Parathyroid adenoma (tissue), 2 donors: ENCODE measurements around the gene ADCY1.

Source experiments
- H2AFZ ChIP-seq: fragments of 300-600 bp; sonication (generic); one replicate; pipeline ENCODE4 v1.7.0; 2017; ENCODE audit warnings: antibody characterized with exemption, mild to moderate bottlenecking
- H3K27ac ChIP-seq: fragments of 300-600 bp; sonication (generic); one replicate; pipeline ENCODE4 v1.7.0; 2017
- H3K27me3 ChIP-seq: fragments of 300-600 bp; sonication (generic); one replicate; pipeline ENCODE4 v1.7.0; 2017; ENCODE audit warnings: low read length; ENCODE audit not compliant: control insufficient read depth, insufficient read depth
- H3K36me3 ChIP-seq: fragments of 300-600 bp; sonication (generic); one replicate; pipeline ENCODE4 v1.7.0; 2017; ENCODE audit warnings: low read length; ENCODE audit not compliant: control insufficient read depth, insufficient read depth
- H3K4me1 ChIP-seq: fragments of 300-600 bp; sonication (generic); one replicate; pipeline ENCODE4 v1.7.0; 2017; ENCODE audit warnings: control low read depth
- H3K4me2 ChIP-seq: fragments of 300-600 bp; sonication (generic); one replicate; pipeline ENCODE4 v1.7.0; 2017; ENCODE audit warnings: low read length
- H3K4me3 ChIP-seq: fragments of 300-600 bp; sonication (generic); one replicate; pipeline ENCODE4 v1.7.0; 2017; ENCODE audit warnings: low read depth, low read length
- H3K79me2 ChIP-seq: fragments of 300-600 bp; sonication (generic); one replicate; pipeline ENCODE4 v1.7.0; 2017; ENCODE audit warnings: control low read depth
- H3K9ac ChIP-seq: fragments of 300-600 bp; sonication (generic); one replicate; pipeline ENCODE4 v1.7.0; 2017; ENCODE audit warnings: mild to moderate bottlenecking
- H3K9me3 ChIP-seq: fragments of 300-600 bp; sonication (generic); one replicate; pipeline ENCODE4 v1.7.0; 2017; ENCODE audit warnings: low read length; ENCODE audit not compliant: control insufficient read depth
- CTCF ChIP-seq: fragments of 300-600 bp; sonication (generic); IDR thresholded peaks from one replicate; pipeline ENCODE4 v1.7.0; 2017; ENCODE audit warnings: antibody characterized with exemption, mild to moderate bottlenecking
- donor health status: primary hyperparathyroidism.

Gene ADCY1

DNA sequence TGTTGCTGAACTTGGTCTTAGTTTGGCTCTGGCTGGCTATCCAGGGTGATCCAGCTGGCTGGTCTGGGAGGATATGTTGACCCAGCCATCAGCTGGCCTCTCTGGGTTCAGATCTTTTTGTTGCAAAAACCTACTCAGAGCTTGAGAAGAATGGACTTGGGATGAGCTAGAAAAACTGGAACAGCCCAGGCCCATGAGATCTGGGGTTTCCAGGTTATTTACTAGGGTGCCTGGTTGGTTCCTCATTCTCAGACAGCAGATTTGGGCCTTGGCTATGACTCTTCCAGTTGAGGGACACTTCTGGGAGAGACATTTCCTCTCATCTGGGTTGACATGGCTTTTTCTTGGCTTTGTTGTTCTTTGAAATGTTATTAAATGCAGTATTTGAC is 116.6 kb downstream of the ADCY1 start:
- H3K79me2 ChIP-seq: no peaks in the 10 kb centered on the region
- no peak for TF ChIP-seq CTCF
- H3K36me3 ChIP-seq: no peaks in the 10 kb centered on the region
- H3K4me2 ChIP-seq: no peak overlapping the region
- H3K4me1 ChIP-seq: no peaks in the 10 kb centered on the region
- H3K4me3 ChIP-seq: no peak overlapping the region
- no peak overlapping the region for H2AFZ ChIP-seq
- no peak overlapping the region for H3K9ac ChIP-seq
- H3K9me3 ChIP-seq: no peaks in the 10 kb centered on the region
- H3K27ac ChIP-seq: no peak overlapping the region
- H3K27me3 ChIP-seq: no peaks in the 10 kb centered on the region

DNA sequence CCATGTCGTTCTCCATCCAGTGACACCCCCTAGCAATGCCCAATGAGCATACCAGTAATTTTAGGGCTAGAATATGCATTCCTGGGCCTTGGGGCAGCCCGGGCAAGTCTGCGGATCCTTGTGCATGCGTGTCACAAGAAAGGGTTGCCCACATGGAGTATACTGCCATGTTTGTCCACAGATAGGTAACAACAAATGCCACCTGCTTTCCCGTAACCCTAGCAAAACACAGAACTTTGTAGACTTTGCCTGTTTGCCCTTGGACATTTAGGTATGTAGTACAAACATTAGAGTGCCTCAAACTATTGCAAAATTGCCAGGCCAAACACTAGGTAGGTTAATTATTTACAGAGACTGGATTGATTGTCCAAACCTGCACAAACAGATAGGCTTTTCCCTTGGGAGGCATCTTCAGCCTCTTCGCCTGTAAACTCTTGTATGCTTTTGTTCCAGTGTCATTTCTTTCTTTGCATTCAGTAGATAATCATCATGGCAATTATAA is 117.0 kb downstream of the ADCY1 start:
- Histone ChIP-seq H3K9me3 (no peaks in the 10 kb centered on the region), H3K4me3 (no peak overlapping the region), H3K4me1 (no peaks in the 10 kb centered on the region), H2AFZ (no peak overlapping the region), H3K4me2 (no peak overlapping the region), H3K9ac (no peak overlapping the region), H3K79me2 (no peaks in the 10 kb centered on the region), H3K27ac (no peak overlapping the region), H3K36me3 (no peaks in the 10 kb centered on the region), H3K27me3 (no peaks in the 10 kb centered on the region)
- no peak for TF ChIP-seq CTCF

DNA sequence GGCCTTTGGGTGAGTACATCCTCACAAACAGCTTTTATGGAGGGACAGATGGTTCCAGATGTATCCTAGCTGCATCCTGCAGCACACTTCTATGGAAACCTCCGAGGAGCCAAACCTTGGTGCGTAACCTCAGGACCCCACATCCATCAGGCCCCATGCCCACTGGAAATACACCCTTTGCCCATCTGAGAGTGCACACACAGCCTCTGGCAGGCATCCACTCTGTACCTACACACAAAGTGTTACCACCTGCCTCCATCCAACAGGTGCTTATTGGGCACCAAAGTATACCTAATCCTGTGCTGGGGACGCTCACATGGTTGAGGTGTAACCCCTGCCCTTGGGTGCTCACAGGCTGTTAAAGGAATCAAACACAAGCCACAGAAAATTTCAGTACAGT is 117.9 kb downstream of the ADCY1 start:
- H2AFZ ChIP-seq: no peak overlapping the region
- H3K79me2 ChIP-seq: no peaks in the 10 kb centered on the region
- H3K9ac ChIP-seq: no peak overlapping the region
- H3K4me3 ChIP-seq: no peak overlapping the region
- H3K4me1 ChIP-seq: no peaks in the 10 kb centered on the region
- H3K27ac ChIP-seq: no peak overlapping the region
- TF ChIP-seq CTCF: no peak
- no peaks in the 10 kb centered on the region for H3K9me3 ChIP-seq
- no peak overlapping the region for H3K4me2 ChIP-seq
- no peaks in the 10 kb centered on the region for H3K36me3 ChIP-seq
- H3K27me3 ChIP-seq: no peaks in the 10 kb centered on the region

- H3K27me3 ChIP-seq: no peaks in the 10 kb centered on the region
- TF ChIP-seq CTCF: no peak
Observed at GRCh38 chr7:45695249-45695995, 121.3 kb downstream of the ADCY1 start.

DNA sequence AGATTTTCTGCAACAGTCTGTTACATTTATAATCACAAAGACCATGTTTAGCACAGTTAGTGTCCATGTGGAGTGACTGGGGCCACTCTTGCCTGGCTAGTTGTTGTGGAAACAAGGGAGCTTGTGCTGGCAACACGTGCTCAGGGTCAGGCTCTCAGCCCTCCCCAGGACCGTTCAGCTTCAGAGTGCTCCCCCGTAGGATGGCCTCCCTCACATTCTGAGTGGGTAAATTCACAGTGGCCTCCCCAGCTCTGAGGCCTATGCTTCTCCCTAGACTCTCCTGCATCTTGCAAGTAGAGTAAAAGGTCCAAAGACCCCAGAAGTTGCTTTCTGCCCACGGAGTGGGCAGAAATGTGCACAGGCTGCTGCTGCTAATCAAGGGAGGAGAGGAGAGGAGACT is 122.3 kb downstream of the ADCY1 start:
- Histone ChIP-seq H3K4me1 (no peaks in the 10 kb centered on the region), H3K9ac (no peak overlapping the region), H3K27me3 (no peaks in the 10 kb centered on the region), H3K9me3 (no peaks in the 10 kb centered on the region), H3K79me2 (no peaks in the 10 kb centered on the region), H3K27ac (no peak overlapping the region), H3K4me2 (no peak overlapping the region), H3K36me3 (no peaks in the 10 kb centered on the region), H2AFZ (no peak overlapping the region), H3K4me3 (no peak overlapping the region)
- TF ChIP-seq CTCF: no peak

More at GRCh38 chr7:45695249-45695995, 121.3 kb downstream of the ADCY1 start:
- no peak overlapping the region for H3K4me3 ChIP-seq
- no peak overlapping the region for H3K4me2 ChIP-seq
- H3K79me2 ChIP-seq: no peaks in the 10 kb centered on the region
- H3K4me1 ChIP-seq: no peaks in the 10 kb centered on the region
- H3K9ac ChIP-seq: no peak overlapping the region
- no peaks in the 10 kb centered on the region for H3K9me3 ChIP-seq
- no peak overlapping the region for H3K27ac ChIP-seq
- H2AFZ ChIP-seq: no peak overlapping the region
- no peaks in the 10 kb centered on the region for H3K36me3 ChIP-seq
